Neural progenitor cell (in vitro differentiated cells): ENCODE measurements around the gene ADCY4.

Source experiments
- EZH2 ChIP-seq: fragments of 200-600 bp; sonication (generic); IDR thresholded peaks from 2 replicates; pipeline ENCODE4 v1.6.1; 2017; ENCODE audit warnings: antibody characterized with exemption, mild to moderate bottlenecking, moderate library complexity
- EZH2phosphoT487 ChIP-seq: fragments of 200-600 bp; sonication (generic); IDR thresholded peaks from 2 replicates; pipeline ENCODE4 v1.6.1; 2017; ENCODE audit warnings: antibody characterized with exemption
- TF ChIP-seq, protein P1 (sequence below): fragments of 200-600 bp; sonication (generic); IDR thresholded peaks from 2 replicates; pipeline ENCODE4 v1.5.1; 2017; ENCODE audit warnings: antibody characterized with exemption, mild to moderate bottlenecking

DNA sequence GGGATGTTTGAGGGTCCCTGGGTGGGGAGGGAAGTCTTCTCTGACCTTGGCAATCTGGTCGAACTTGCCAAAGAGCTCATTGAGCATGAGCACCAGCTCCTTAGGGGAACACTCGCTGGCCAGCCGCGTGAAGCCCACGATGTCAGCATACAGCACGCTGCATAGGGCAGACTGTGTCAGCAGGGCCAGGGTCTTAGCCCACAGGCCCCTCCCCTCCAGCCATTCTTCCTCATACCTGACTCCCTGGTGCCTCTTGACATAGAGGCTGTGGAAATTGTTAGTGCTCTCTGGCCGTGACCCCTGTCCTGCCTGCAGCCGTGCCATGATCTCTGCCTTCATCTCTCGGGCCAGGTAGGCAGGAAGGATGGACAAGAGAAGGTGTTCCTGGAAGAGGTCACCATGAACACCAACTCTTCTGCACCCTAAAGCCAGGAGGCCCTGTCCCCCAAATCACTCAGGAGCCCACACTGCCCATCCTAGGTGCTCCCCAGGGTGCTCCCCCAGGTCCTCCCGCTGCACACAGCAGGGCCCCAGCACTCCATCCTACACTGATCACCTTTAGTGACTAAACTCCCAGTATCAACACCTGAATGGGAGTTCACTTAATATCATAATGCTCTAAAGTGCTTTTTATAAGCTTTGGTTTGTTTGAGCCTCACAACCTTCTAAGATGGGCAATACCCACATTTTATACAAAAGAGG, 3.7 kb downstream of the ADCY4 start:
- TF ChIP-seq, protein P1, sequence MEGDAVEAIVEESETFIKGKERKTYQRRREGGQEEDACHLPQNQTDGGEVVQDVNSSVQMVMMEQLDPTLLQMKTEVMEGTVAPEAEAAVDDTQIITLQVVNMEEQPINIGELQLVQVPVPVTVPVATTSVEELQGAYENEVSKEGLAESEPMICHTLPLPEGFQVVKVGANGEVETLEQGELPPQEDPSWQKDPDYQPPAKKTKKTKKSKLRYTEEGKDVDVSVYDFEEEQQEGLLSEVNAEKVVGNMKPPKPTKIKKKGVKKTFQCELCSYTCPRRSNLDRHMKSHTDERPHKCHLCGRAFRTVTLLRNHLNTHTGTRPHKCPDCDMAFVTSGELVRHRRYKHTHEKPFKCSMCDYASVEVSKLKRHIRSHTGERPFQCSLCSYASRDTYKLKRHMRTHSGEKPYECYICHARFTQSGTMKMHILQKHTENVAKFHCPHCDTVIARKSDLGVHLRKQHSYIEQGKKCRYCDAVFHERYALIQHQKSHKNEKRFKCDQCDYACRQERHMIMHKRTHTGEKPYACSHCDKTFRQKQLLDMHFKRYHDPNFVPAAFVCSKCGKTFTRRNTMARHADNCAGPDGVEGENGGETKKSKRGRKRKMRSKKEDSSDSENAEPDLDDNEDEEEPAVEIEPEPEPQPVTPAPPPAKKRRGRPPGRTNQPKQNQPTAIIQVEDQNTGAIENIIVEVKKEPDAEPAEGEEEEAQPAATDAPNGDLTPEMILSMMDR = no peak
- no peak for TF ChIP-seq EZH2phosphoT487
- no peak for TF ChIP-seq EZH2
